G401.6 (cell line): ENCODE data around the gene RIN1.
"Not testable (repeated sequence)": the region's sequence is repeated elsewhere in the genome, so short reads cannot be mapped to it uniquely, and the experiment has no call there.

Source experiments
- FAIRE-seq: peaks from 2 replicates; lab custom pipeline; 2012; peaks lifted over from hg19 to GRCh38; lab: Jason Lieb, UNC

Gene RIN1

GRCh38 chr11:66350560-66351235 lies 14.5 kb upstream of the RIN1 start:
- not testable (repeated sequence) for FAIRE-seq

GRCh38 chr11:66349084-66349386 lies 12.8 kb upstream of the RIN1 start:
- FAIRE-seq, result no peak

GRCh38 chr11:66347425-66348276 lies 11.4 kb upstream of the RIN1 start, which contains the start of gene B4GAT1:
TSS of gene B4GAT1 (minus strand) at chr11:66347629. CDS start at chr11:66347545, 84 bp downstream.
- no peak for FAIRE-seq

GRCh38 chr11:66346476-66347424 lies 10.5 kb upstream of the RIN1 start:
- FAIRE-seq, result no peak

GRCh38 chr11:66345316-66345649 lies 9.0 kb upstream of the RIN1 start:
- no peak for FAIRE-seq

- peak; percentile 91 for FAIRE-seq
Observed at GRCh38 chr11:66344550-66345315, 8.5 kb upstream of the RIN1 start, which contains the start of gene BRMS1. TSS of gene BRMS1 (minus strand) at chr11:66345104. CDS start at chr11:66342234, 2,870 bp downstream.

GRCh38 chr11:66343176-66343575 lies 6.9 kb upstream of the RIN1 start:
- FAIRE-seq, result no peak

GRCh38 chr11:66341502-66342126 lies 5.4 kb upstream of the RIN1 start:
- no peak for FAIRE-seq

GRCh38 chr11:66340596-66341501 lies 4.6 kb upstream of the RIN1 start:
- no peak for FAIRE-seq

- FAIRE-seq, result no peak
Observed at GRCh38 chr11:66339686-66340483, 3.7 kb upstream of the RIN1 start.

- FAIRE-seq, result no peak
Observed at GRCh38 chr11:66339162-66339675, 3.0 kb upstream of the RIN1 start.

GRCh38 chr11:66338276-66339161 lies 2.3 kb upstream of the RIN1 start:
- no peak for FAIRE-seq

GRCh38 chr11:66337103-66337899 lies 1.1 kb upstream of the RIN1 start:
- FAIRE-seq, result no peak

- peak; percentile 57 for FAIRE-seq
Observed at GRCh38 chr11:66335531-66336233, 552 bp downstream of the RIN1 start.

GRCh38 chr11:66334605-66335442 lies 1.4 kb downstream of the RIN1 start:
- FAIRE-seq, result no peak
